A549 treated with Hydrocortisone at 1 μM for 4 hours (cell line): ENCODE measurements around the gene YTHDF2. TPM values are rescaled to one million over a fixed set of nuclear protein-coding genes. Genes with fewer than 3 reads are reported as not detected.

Source experiments
- total RNA-seq: library from RNA; stranded (reverse); fragments of 200-300 nt; extraction: Qiagen RNA extraction; gene quantifications from 5 replicates; pipeline ENCODE4 v1.2.3, GENCODE V29; 2022

Gene YTHDF2
- 52.1 to 65.4 TPM (median 54.0 TPM) in 5 replicates for total RNA-seq

DNA sequence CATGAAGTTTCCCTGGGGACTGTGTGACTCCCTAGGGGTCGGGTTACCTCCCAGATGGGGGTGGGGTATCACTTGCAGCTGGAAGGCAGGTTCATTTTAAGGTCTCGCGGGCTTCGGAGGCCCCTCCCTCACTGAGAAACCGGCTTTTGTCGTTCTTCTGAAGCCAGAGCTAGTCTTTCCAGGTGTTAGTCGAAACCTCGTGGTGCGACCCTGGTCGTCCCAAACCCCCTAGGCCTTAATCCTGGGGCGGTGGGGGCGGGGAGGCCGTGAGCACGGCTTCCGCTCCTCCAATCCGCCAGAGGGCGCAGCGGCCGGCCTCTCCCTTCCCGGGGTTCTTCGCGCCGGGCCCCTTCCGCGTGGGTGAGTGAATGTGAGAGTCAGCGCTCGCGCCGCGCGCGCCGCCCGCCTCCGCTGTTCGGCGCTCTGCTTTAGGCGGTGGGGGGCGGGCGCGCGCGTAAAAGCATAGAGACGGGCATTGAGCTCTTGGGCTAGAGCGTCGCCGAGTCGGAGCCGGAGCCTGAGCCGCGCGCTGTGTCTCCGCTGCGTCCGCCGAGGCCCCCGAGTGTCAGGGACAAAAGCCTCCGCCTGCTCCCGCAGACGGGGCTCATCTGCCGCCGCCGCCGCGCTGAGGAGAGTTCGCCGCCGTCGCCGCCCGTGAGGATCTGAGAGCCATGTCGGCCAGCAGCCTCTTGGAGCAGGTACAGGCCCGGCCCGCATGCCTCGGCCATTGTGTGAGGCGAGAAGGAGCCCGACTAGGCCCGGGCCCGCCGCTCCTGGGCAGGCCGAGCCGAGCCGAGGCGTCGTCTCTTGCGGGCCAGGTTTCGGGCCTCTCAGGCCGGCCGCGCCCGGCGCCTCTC is at the start of gene YTHDF2:
Gene YTHDF2 (plus strand): TSS at position 491 of the 857 bp plus-strand sequence. CDS start 181 bp downstream, at position 672.

DNA sequence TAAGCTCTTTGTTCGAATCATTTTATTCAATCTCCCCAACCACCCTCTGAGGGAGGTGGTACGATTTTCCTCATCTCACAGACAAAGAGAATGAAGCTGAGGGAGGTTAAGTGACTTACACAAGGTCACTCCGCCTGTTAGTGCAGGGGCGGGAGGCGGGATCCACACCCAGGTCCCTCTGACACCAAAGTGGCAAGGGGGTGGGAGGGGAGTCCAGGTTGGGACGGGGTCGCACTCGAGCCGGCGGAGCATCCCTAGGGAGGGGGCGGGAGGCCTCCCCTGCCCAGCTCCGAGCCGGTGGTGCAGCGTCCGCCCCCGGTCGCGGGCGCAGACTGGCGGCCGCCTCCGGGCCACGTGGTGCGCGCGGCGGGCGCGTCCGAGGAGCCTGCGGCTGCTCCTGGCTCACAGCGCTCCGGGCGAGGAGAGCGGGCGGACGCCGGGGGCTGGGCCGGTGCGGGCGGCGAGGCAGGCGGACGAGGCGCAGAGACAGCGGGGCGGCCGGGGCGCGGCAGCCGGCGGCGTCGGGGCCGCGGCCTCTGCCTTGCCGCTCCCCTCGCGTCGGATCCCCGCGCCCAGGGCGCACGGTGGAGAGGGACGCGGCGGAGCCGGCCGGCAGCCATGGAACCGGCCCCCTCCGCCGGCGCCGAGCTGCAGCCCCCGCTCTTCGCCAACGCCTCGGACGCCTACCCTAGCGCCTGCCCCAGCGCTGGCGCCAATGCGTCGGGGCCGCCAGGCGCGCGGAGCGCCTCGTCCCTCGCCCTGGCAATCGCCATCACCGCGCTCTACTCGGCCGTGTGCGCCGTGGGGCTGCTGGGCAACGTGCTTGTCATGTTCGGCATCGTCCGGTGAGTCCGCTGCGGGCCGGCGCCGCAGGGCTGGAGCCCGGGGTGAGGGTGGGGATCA is 75.3 kb downstream of the YTHDF2 start, which contains the start of gene OPRD1:
Gene OPRD1 (plus strand): TSS at position 405 of the 903 bp plus-strand sequence. CDS start 214 bp downstream, at position 619.

Other genes starting within 250 kb of the YTHDF2 start
- 70.4 to 86.1 TPM (median 74.5 TPM) in 5 replicates for gene RCC1, start 230.9 kb upstream of the YTHDF2 start, total RNA-seq
- 18.9 to 28.1 TPM (median 26.5 TPM) in 5 replicates for gene TRNAU1AP, start 183.9 kb upstream of the YTHDF2 start, total RNA-seq
- gene RAB42, start 144.7 kb upstream of the YTHDF2 start, total RNA-seq = 3.0 to 3.9 TPM (median 3.4 TPM) in 5 replicates
- 11.9 to 13.1 TPM (median 12.6 TPM) in 5 replicates for gene TAF12, start 93.9 kb upstream of the YTHDF2 start, total RNA-seq
- gene RNU11, start 88.3 kb upstream of the YTHDF2 start, total RNA-seq = not detected in 5 replicates
- gene GMEB1, start 68.2 kb upstream of the YTHDF2 start, total RNA-seq = 5.2 to 6.5 TPM (median 5.6 TPM) in 5 replicates
- 0.02 to 0.07 TPM (median 0.03 TPM) in 4 of 5 replicates, not detected in the other for gene OPRD1, start 75.2 kb downstream of the YTHDF2 start, total RNA-seq
- 3.4 to 5.4 TPM (median 4.6 TPM) in 5 replicates for gene EPB41, start 177.6 kb downstream of the YTHDF2 start, total RNA-seq